HFF-Myc (cell line): Measurements from ENCODE around the gene PARVB.

Source experiments
- DNase-seq: peaks from one replicate; pipeline ENCODE4 v3.0.0-alpha.2; 2011; ENCODE audit warnings: low read depth; ENCODE audit errors: extremely low read depth
- H3K4me3 ChIP-seq: replicated peaks from 2 replicates; pipeline ENCODE4 v1.5.1; 2011; ENCODE audit warnings: low read depth, mild to moderate bottlenecking, control low read depth, low read length
- TF ChIP-seq, protein P1 (sequence below): IDR thresholded peaks from 2 replicates; pipeline ENCODE4 v1.5.1; 2012; ENCODE audit warnings: mild to moderate bottlenecking, low read depth, low read length, control low read depth; ENCODE audit errors: missing control alignments

Gene PARVB

DNA sequence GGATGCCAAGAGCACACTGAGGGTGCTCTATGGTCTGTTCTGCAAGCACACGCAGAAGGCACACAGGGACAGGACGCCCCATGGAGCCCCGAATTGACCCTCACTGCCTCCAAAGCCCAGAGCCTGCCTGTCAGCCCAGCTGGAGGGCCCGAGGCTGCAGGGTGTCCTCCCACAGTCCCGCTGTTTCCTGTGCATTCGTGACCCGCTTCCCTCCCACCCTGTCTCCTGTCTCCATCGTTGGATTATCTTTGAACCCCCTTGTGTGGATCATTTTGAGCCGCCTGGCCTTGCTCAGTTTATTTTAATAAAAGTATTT lies 182.2 kb downstream of the PARVB start:
- no peak overlapping the region for H3K4me3 ChIP-seq
- DNase-seq, result no peak
- TF ChIP-seq, protein P1, sequence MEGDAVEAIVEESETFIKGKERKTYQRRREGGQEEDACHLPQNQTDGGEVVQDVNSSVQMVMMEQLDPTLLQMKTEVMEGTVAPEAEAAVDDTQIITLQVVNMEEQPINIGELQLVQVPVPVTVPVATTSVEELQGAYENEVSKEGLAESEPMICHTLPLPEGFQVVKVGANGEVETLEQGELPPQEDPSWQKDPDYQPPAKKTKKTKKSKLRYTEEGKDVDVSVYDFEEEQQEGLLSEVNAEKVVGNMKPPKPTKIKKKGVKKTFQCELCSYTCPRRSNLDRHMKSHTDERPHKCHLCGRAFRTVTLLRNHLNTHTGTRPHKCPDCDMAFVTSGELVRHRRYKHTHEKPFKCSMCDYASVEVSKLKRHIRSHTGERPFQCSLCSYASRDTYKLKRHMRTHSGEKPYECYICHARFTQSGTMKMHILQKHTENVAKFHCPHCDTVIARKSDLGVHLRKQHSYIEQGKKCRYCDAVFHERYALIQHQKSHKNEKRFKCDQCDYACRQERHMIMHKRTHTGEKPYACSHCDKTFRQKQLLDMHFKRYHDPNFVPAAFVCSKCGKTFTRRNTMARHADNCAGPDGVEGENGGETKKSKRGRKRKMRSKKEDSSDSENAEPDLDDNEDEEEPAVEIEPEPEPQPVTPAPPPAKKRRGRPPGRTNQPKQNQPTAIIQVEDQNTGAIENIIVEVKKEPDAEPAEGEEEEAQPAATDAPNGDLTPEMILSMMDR, result no peak

DNA sequence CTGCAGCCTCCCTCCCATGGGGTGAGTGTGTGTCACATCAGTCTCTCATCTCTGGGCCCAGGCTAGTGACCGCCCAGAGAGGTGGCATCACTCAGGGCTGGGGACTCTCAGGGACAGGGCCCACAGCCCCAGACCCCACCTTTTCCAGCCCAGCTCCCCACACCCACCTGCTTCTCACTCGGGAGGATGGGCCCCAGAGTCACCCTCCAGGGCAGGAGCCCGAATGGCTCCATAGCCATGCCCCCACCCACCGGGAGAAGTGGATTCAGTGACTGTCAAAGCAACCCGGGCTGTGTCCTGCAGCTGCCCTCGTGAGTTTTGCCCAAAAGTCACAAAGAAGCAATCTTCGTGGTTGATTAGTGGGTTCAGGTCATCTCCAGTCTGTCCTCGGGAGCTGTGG lies 182.6 kb downstream of the PARVB start:
- DNase-seq, result no peak
- H3K4me3 ChIP-seq, result no peak overlapping the region
- TF ChIP-seq, protein P1, result no peak

DNA sequence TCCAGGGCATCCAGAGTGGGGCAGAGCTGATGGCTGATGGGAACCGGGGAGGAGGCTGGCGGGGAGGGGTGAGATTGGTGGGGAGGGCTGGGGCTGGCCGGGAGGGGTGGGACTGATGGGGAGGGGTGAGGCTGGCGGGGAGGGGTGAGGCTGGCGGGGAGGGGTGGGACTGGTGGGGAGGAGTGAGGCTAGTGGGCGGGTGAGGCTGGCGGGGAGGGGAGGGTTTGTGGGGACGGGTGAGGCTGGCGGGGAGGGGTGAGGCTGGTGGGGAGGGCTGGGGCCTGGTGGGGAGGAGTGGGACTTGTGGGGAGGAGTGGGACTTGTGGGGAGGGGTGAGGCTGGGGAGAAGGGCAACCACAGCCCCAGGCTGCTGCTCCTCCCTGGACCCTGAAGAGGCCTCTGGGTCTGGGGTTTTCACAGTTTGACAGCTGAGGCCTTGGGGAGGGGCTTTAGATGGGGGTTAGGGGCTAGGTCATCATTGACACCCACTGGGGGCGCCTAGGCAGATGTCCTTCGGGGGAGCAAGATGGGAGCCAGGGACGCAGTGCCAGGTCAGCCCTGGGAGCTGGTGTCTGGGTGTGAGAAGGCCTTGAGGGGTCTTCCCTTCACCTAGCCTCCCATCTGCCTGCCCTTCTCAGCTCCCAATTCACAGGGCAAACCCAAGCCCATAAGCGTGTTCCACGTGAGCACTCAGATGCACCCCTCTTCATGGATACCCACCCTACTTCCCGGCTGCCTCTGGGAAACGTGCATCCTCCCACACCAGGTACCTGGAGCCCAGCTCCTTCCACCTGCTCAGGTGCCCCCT lies 183.3 kb downstream of the PARVB start:
- DNase-seq, result no peak
- H3K4me3 ChIP-seq, result no peak overlapping the region
- TF ChIP-seq, protein P1, result no peak

DNA sequence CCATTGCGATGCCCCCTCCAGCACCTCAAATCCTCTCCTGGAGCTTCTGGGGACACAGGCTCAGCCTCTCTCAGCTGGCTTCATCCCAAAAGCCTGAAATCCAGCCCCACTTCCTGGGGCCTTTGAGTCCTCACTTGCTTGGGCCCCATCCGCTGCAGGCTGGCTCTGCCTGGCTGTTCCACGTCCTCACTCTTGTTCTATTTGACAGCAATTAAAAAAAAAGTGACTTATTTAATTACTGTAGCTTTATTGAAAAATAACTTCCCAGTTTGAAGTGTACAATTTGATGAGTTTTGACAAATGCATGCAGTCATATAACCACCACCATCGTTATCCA lies 183.8 kb downstream of the PARVB start:
- H3K4me3 ChIP-seq, result no peak overlapping the region
- TF ChIP-seq, protein P1, result no peak
- DNase-seq, result no peak

DNA sequence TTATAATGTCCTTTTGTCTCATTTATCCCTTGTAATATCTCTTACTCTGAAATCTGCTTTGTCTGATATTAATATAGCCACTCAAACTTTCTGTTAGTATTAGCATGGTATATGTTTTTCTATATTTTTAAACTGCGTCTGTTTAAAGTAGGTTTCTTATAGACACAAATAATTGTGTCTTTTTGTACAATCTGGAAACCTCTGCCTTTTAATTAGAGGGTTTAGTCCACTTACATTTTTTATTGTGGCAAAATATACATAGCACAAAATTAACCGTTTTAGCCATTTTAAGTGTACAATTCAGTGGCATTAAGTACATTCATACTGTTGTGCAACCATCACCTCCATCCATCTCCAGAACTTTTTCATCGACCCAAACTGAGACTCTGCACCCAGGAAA lies 185.2 kb downstream of the PARVB start:
- TF ChIP-seq, protein P1, result no peak
- no peak for DNase-seq
- no peak overlapping the region for H3K4me3 ChIP-seq

DNA sequence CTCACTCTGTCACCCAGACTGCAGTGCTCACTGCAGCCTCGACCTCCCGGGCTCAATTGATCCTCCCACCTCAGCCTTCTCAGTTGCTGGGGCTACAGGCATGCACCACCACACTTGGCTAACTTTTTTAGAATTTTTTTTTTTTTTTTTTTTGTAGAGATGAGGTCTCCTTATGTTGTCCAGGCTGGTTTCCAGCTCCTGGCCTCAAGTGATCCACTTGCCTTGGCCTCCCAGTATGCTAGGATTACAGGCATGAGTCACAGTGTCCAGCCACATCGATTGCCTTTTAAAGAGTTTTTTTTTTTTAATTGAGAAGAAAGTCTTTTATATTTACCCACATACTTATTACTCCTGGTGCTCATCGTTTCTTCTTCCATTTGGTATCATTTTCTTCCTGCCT lies 186.6 kb downstream of the PARVB start:
- DNase-seq, result no peak
- no peak overlapping the region for H3K4me3 ChIP-seq
- TF ChIP-seq, protein P1, result no peak
